Measurements from ENCODE around the gene ZC3H7B.
"Not testable (repeated sequence)": the region's sequence is repeated elsewhere in the genome, so short reads cannot be mapped to it uniquely, and the experiment has no call there.

ZC3H7B gene

DNA sequence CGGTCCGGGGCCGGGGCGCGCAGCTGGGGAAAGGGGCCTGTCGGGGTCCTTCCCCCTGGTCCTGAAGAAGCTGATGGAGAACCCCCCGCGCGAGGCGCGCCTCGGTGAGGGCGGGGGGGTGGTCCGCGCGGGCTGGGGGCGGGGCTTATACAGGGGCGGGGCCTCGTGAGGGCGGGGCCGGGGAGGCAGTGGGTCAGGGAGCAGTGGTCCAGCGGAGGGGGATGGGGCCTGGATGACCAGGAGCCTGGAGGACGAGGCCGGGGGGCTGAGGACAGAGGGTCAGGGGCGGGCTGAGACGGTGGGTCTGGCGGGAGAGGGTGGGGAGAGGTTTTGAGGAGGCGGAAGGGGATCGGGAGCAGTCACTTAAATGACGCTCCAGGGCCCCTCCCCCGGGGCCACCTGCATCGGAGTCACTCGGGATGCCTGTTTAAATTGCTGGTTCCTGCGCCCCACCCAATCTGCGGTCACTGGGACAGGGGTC, 80.8 kb downstream of the ZC3H7B start:
- peak; percentile 81 for DNase-seq (ENCODE audit: low spot score)

DNA sequence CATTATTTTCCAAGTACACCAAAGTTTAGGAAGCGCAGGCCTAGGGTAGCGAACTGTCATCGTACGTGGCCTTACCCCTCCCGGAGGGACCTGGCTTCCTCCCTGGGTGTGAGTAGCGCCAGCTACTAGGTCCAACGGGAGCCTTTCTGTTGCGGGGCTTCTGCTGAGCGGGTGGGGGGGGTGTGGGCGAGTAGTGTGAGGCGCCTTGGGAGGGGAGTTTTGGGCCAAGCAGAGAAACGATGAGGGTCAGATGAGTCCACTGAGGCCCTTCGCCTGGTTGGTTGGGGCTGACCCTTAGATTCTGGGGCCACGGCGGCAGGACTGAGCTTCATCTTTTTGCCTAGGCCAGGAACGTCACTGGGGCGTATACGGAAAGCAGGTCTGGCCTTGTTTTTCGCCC, 81.3 kb downstream of the ZC3H7B start:
- DNase-seq (ENCODE audit: low spot score) = no peak

DNA sequence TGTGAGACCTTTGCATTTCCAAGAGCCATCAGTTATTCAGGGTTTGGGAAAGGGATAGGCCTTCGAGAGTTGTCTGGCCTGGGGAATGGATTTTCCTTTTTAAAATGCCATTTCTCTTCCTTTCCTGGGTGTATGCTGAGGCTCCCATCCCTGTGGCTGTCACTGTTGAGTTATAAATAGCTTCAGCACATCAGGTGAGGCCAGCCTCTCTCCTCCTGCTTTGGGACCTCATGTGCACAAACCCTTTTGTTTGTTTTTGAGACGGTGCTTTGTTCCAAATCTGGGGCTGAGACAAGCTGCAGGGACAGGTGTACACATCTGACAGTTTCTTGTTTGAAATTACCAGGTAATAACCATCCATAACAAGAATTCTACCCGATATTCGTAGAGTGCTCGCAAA, 81.8 kb downstream of the ZC3H7B start:
- no peak for DNase-seq (ENCODE audit: low spot score)

DNA sequence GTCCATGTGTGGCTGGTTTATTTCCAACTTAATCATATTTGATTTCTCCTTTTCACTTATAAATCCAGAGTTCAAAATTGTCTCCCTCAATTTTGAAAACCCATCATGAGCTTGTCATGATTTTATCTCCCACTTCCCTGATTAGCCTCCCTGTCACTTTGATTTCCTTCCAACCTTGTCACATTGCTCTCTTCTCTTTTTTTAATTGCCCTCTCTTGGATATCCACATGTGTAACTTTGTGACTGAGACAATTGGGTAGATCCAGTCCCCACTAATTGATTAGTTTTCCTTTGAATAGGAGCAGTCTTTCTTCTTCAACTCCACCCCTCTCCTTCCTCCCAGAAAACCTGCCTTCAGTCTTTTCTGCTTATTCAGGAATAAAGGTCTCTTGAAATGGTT, 82.8 kb downstream of the ZC3H7B start:
- no peak for DNase-seq (ENCODE audit: low spot score)

DNA sequence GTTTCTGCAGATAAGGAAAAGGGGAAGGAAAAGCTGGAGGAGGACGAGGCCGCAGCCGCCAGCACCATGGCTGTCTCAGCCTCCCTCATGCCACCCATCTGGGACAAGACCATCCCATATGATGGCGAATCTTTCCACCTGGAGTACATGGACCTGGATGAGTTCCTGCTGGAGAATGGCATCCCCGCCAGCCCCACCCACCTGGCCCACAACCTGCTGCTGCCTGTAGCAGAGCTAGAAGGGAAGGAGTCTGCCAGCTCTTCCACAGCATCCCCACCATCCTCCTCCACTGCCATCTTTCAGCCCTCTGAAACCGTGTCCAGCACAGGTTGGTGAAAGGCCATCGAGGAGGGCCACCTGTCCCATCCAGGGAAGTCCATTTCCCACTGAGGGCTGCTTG, 86.0 kb downstream of the ZC3H7B start:
- no peak for DNase-seq (ENCODE audit: low spot score)

DNA sequence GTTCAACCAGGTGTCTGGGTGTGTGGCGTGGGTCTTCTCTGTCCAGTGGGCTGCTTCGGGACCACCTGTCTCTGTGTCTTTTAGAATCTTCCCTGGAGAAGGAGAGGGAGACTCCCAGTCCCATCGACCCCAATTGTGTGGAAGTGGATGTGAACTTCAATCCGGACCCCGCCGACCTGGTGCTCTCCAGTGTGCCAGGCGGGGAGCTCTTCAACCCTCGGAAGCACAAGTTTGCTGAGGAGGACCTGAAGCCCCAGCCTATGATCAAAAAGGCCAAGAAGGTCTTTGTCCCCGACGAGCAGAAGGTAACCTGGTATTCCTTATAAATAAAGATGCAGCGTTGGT, 92.7 kb downstream of the ZC3H7B start:
- DNase-seq (ENCODE audit: low spot score) = no peak

DNA sequence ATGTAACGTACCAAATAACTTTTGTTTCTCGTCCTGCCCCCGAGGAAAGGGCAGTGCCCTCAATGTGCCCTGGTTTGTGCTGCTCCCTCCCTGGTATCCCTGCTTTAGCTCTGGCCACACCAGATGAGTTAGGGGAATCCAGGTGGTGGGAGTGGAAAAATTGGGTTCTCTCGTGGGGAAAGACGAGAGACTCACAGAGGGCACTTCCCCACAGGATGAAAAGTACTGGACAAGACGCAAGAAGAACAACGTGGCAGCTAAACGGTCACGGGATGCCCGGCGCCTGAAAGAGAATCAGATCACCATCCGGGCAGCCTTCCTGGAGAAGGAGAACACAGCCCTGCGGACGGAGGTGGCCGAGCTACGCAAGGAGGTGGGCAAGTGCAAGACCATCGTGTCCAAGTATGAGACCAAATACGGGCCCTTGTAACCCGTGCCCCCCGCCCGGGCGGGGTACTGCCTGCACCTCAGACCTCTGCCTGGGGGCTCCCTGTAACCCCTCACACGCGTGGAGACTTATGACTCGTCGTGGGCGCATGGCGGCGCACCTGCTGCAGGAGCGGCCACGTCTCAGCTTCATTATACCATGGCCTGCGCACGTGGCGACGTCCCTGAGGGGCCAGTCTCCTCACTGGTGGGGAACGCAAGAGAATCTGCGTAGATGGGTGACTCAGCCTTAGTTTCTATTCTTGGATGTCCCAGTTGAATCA, 94.4 kb downstream of the ZC3H7B start:
- DNase-seq (ENCODE audit: low spot score) = no peak

DNA sequence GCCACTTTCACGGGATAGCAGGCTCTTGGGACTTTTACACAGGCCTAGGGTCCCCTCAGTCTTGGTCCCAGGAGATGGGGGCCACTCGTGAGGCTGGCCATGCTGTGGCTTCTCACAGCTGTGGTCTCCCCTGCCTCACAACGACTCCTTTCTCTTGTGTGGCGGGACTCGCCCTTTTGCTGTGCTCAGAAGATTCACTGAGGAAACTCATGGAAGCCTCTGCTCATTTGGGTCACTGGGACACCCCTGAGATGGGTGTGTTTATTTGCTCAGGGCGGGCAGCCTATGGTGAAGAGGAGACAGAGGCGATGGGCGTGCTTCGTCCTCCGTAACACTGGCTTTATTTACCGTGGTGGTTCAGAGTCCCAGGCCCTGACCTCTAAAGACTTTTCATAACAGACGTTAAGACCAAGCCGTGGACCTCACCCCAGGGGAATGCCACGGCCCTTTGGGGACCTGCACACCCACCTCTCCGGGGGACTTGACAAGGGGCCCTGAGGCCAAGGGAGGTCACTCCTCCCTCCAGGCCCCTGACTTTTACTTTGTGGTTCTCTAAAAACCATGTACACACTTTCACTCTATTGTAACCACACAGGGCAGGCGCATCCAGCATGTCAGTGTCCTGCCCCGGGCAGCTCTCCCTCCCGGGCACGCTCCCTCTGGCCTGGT, 96.0 kb downstream of the ZC3H7B start:
- DNase-seq (ENCODE audit: low spot score) = no peak

DNA sequence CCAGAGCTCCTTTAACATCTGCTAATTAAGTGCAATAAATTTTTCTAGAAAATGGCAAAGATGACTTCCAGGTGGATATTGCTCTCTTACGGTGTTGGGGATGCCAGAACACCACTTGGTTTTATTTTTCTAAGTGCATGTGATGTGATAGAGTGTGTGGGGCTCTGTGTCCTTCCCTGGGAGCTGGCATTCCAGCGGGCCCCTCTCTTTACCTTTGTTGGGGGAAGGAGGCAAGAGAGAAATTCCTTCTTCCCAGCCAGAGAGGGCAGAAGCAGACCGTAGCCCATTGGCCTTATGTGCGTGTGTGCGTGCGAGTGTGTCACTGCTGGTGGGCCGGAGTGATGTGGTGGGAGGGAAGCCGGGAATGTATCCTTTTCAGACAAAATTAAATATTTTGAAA, 97.6 kb downstream of the ZC3H7B start:
- DNase-seq (ENCODE audit: low spot score) = no peak

DNA sequence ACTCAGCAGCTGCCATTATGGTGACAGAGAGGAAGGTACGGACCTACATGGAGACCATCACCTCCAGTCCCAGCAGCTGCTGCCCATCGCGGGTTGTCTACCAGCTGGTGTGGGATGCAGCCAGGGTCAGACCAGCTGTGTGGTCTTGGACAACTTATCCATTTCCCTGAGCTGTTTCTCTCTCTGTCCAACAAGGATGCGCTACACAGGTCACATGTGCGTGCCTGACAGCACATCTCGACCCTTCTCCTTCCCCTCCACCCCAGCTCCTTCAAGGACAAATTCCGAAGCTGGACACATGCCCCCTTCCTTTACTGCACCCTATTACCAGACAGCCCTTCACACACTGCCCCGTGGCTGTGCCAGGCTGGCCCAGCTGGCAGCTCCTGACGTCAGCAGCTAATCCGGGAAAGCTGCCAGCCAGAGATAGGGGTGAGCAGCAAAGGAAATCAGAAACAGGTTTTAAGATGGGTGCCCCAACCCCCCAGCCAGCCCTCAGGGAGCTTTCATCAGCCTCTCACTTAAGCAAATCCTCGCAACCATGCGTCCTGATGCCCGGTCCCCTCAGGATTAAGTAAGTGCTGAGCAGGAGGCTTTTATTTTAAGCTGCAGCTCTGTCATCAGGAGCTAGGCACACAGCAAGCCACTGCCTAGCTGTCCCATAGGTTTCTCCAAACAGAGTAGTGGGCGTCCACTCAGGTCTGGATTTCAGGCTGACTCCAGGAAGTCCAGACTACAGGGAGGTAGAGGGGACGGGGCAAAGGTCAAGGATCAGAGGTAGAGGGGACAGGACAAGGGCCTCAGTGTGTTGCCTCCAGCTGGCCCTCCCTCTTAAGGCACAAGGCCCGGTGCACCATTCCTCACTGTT, 100.7 kb downstream of the ZC3H7B start:
- DNase-seq (ENCODE audit: low spot score) = peak; percentile 96

DNA sequence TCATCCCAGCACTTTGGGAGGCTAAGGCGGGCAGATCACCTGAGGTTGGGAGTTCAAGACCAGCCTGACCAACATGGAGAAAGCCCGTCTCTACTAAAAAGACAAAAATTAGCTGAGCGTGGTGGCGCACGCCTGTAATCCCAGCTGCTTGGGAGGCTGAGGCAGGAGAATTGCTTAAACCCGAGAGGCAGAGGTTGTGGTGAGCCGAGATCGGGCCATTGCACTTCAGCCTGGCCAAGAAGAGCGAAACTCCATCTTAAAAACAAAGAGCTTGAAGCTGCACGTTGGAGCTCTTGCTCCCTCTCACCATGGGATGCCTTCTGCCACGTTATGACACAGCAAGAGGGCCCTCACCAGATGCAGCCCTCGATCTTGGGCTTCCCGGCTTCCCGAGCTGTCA, 101.5 kb downstream of the ZC3H7B start:
- DNase-seq (ENCODE audit: low spot score) = not testable (repeated sequence)

DNA sequence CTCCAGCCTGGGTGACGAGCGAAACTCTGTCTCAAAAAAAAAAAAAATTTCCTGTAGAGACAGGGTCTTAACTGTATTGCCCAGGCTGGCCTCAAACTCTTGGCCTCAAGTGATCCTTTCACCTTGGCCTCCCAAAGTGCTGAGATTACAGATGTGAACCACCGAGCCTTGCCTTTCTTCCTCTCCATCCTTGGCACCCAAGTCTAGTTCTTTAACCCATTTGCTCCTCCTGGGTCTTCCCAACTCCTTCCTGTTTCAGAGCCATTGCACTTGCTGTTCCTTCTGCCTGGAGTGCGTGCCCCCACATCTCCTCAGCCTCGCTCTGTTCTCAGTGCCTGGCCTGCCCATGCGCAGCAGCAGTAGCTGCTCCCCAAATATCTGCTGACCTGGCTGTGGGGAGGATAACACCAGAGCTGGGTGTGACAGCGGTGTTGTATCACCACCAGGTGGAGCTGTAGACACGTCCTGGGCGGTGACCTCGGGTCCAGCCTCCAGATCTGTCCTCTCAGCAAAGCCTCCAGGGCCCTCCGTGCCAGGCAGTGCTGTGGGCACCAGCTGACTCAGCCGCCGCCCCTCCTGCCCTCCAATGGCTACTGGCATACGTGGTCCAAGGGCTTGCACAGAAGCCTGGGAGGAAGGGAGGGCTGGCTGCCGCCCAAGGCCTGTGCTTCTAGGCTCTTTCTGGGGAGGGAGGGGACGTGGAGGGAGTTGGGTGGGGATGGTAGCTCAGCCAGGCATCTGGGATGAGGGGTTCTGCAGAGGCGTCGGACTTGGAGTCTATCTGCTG, 102.4 kb downstream of the ZC3H7B start:
- peak; percentile 99 for DNase-seq (ENCODE audit: low spot score)

DNA sequence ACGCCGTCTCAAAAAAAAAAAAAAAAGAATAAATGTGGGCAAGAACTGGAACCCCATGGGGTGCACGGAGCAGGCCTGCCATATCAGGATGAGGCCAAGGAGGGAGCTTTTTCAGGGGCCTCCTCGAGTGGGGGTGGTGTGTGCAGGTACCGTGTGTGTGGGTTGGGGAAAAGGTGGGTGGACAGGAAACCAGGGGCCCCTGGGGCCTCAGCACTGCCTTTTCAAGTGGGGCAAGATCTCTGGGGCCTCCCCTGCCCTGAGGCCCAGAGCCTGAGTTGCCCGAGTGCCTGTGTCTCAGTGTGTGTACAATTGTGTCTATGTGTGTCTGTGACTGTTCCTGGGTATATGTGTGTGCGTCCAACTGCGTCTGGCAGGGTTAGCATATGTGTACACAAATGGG, 104.3 kb downstream of the ZC3H7B start:
- DNase-seq (ENCODE audit: low spot score) = no peak

DNA sequence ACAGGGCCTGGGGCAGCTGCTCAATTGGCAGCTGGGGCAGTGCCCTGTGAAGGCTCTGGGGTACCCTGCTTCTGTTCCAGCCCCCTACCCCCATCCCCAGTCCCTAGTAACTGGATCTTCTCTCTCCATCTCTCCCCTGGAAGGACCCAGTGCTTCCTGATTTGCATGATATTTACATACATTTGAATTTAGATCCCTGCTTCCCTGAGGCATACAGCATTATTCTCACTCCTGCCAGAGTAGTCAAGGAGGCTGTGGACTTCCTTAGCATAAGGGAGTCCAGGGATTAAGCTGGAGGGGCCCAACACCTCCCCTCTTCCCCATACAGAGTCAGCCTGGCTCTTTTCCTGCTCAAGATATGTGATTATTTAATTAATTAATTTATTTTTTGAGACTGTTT, 105.1 kb downstream of the ZC3H7B start:
- DNase-seq (ENCODE audit: low spot score) = no peak

DNA sequence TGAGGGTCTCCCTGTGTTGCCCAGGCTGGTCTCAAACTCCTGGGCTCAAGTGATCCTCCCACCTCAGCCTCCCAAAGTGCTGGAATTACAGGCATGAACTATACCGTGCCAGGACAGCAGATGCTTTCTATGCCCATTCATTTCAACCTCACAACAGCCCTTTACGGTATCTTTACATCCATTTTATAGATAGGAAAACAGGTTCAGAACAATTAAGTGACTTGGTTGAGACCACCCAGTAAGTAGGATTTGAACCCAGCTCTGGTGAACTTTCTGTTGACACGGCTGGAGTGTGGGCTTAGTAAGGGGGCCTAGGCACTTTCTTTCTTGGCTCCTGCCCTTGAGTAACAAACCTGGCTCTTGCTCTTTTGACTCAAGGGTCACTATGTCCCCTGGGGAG, 106.1 kb downstream of the ZC3H7B start:
- DNase-seq (ENCODE audit: low spot score) = no peak

DNA sequence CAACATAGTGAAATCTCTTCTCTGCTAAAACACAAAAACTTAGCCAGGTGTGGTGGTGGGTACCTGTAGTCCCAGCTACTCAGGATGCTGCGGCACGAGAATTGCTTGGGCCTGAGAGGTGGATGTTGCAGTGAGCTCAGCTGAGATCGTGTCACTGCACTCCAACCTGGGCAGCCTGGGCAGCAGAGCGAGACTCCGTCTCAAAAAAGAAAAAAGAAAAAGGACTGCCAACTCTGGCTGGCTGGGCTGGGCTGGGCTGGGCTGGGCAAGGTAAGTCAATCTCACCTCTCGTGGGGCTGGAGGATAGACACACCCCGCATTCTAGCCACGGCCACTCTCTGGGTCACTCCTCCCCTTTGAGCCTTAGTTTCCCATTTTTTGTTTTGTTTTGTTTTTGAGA, 107.3 kb downstream of the ZC3H7B start:
- DNase-seq (ENCODE audit: low spot score) = no peak

Measured in globus pallidus (tissue), 1 donor.